Skeletal muscle tissue (tissue), 4 donors: ENCODE data around the gene GYS2. TPM values are rescaled to one million over a fixed set of nuclear protein-coding genes. Genes with fewer than 3 reads are reported as not detected.
"Not testable (repeated sequence)": the region's sequence is repeated elsewhere in the genome, so short reads cannot be mapped to it uniquely, and the experiment has no call there.

Experiments
- H3K27ac ChIP-seq: one replicate; pipeline ENCODE4 v1.7.0; 2013; ENCODE audit warnings: mild to moderate bottlenecking, low read depth, low read length, inconsistent platforms
- H3K27me3 ChIP-seq, 3 donors: one replicate each; pipeline ENCODE4 v1.7.0; 2013; ENCODE audit warnings: low read length in 3 of 3; ENCODE audit not compliant: control insufficient read depth in 3 of 3, insufficient read depth in 3 of 3
- H3K36me3 ChIP-seq, 3 donors: one replicate each; pipeline ENCODE4 v1.7.0; 2013; ENCODE audit warnings: low read length in 3 of 3; ENCODE audit not compliant: control insufficient read depth in 3 of 3, insufficient read depth in 3 of 3
- H3K4me1 ChIP-seq, 3 donors: one replicate each; pipeline ENCODE4 v1.7.0; 2013; ENCODE audit warnings: low read length in 3 of 3, mild to moderate bottlenecking in 3 of 3; ENCODE audit not compliant: control insufficient read depth in 3 of 3, insufficient read depth in 3 of 3
- H3K4me3 ChIP-seq, 3 donors: one replicate each; pipeline ENCODE4 v1.7.0; 2013; ENCODE audit warnings: low read length in 3 of 3
- H3K9ac ChIP-seq, 3 donors: one replicate each; pipeline ENCODE4 v1.7.0; 2013; ENCODE audit warnings: low read length in 3 of 3, mild to moderate bottlenecking in 3 of 3, moderate library complexity in 2 of 3, low read depth in 1 of 3
- H3K9me3 ChIP-seq, 3 donors: one replicate each; pipeline ENCODE4 v1.7.0; 2013; ENCODE audit warnings: low read length in 3 of 3; ENCODE audit not compliant: control insufficient read depth in 3 of 3
- total RNA-seq: library from RNA; depleted of rRNA; stranded (reverse); fragments of >200 nt; gene quantifications from one replicate; pipeline ENCODE4 v1.2.3, GENCODE V29; 2014
- donor health status: Osteomylitis.

GYS2 gene
- total RNA-seq, result not detected

- Histone ChIP-seq H3K4me1 (no peaks in the 10 kb centered on the region), H3K27me3 (no peaks in the 10 kb centered on the region), H3K9ac (no peak within 1 kb of the TSS), H3K9me3 (no peaks in the 10 kb centered on the region), H3K27ac (no peak within 1 kb of the TSS), H3K36me3 (no peaks in the 10 kb centered on the region), H3K4me3 (no peak within 1 kb of the TSS)
Measured at GRCh38 chr12:21604245-21605101, at the start of gene GYS2. GYS2 (minus strand) TSS chr12:21604847; CDS start chr12:21604592, 255 bp downstream.

GRCh38 chr12:21651821-21652220 lies 47.2 kb upstream of the GYS2 start:
- Histone ChIP-seq H3K27ac (no peak overlapping the region), H3K4me3 (no peak overlapping the region), H3K9ac (no peak overlapping the region), H3K36me3 (peaks cover 9 to 20% (median 12%) of the 10 kb centered on the region in 3 donors), H3K27me3 (no peaks in the 10 kb centered on the region), H3K4me1 (peaks cover 0 to 4% (median 2%) of the 10 kb centered on the region in 3 donors), H3K9me3 (no peaks in the 10 kb centered on the region)

- H3K27me3 ChIP-seq, result no peaks in the 10 kb centered on the region
- no peak overlapping the region for H3K27ac ChIP-seq
- H3K4me1 ChIP-seq, result no peaks in the 10 kb centered on the region
- H3K4me3 ChIP-seq, result no peak overlapping the region
- no peaks in the 10 kb centered on the region for H3K9me3 ChIP-seq
- peaks cover 12 to 20% (median 12%) of the 10 kb centered on the region in 3 donors for H3K36me3 ChIP-seq
- no peak overlapping the region for H3K9ac ChIP-seq
Measured at GRCh38 chr12:21650997-21651396, 46.4 kb upstream of the GYS2 start.

- no peak overlapping the region for H3K4me3 ChIP-seq
- H3K36me3 ChIP-seq, result peaks cover 12 to 25% (median 21%) of the 10 kb centered on the region in 3 donors
- H3K9ac ChIP-seq, result no peak overlapping the region
- H3K9me3 ChIP-seq, result no peaks in the 10 kb centered on the region
- H3K4me1 ChIP-seq, result no peaks in the 10 kb centered on the region
- no peak overlapping the region for H3K27ac ChIP-seq
- no peaks in the 10 kb centered on the region for H3K27me3 ChIP-seq
Measured at GRCh38 chr12:21649034-21649433, 44.4 kb upstream of the GYS2 start.

GRCh38 chr12:21648378-21648777 lies 43.7 kb upstream of the GYS2 start:
- H3K9me3 ChIP-seq, result no peaks in the 10 kb centered on the region
- H3K4me3 ChIP-seq, result no peak overlapping the region
- no peak overlapping the region for H3K9ac ChIP-seq
- H3K4me1 ChIP-seq, result no peaks in the 10 kb centered on the region
- H3K27ac ChIP-seq, result no peak overlapping the region
- peaks cover 13 to 28% (median 25%) of the 10 kb centered on the region in 3 donors for H3K36me3 ChIP-seq
- no peaks in the 10 kb centered on the region for H3K27me3 ChIP-seq

GRCh38 chr12:21647179-21647578 lies 42.5 kb upstream of the GYS2 start:
- no peak overlapping the region for H3K27ac ChIP-seq
- no peaks in the 10 kb centered on the region for H3K4me1 ChIP-seq
- peaks cover 10 to 36% (median 25%) of the 10 kb centered on the region in 3 donors for H3K36me3 ChIP-seq
- no peaks in the 10 kb centered on the region for H3K27me3 ChIP-seq
- no peak overlapping the region for H3K9ac ChIP-seq
- H3K4me3 ChIP-seq, result no peak overlapping the region
- no peaks in the 10 kb centered on the region for H3K9me3 ChIP-seq

- not testable (repeated sequence) for H3K27me3 ChIP-seq, H3K4me3 ChIP-seq, H3K9me3 ChIP-seq, H3K9ac ChIP-seq, H3K27ac ChIP-seq, H3K4me1 ChIP-seq
- peaks cover 14 to 42% (median 22%) of the 10 kb centered on the region in 3 donors for H3K36me3 ChIP-seq
Measured at GRCh38 chr12:21645041-21645500, 40.4 kb upstream of the GYS2 start.

- H3K4me3 ChIP-seq, result no peak overlapping the region
- H3K9me3 ChIP-seq, result no peaks in the 10 kb centered on the region
- H3K36me3 ChIP-seq, result peaks cover 14 to 42% (median 22%) of the 10 kb centered on the region in 3 donors
- no peaks in the 10 kb centered on the region for H3K27me3 ChIP-seq
- H3K4me1 ChIP-seq, result no peaks in the 10 kb centered on the region
- no peak overlapping the region for H3K9ac ChIP-seq
- H3K27ac ChIP-seq, result no peak overlapping the region
Measured at GRCh38 chr12:21644516-21644915, 39.9 kb upstream of the GYS2 start.

GRCh38 chr12:21643758-21644157 lies 39.1 kb upstream of the GYS2 start:
- Histone ChIP-seq H3K27ac (no peak overlapping the region), H3K4me1 (no peaks in the 10 kb centered on the region)

GRCh38 chr12:21642707-21643389 lies 38.2 kb upstream of the GYS2 start:
- Histone ChIP-seq H3K27ac (no peak overlapping the region), H3K9me3 (no peaks in the 10 kb centered on the region), H3K4me3 (no peak overlapping the region), H3K4me1 (no peaks in the 10 kb centered on the region), H3K9ac (no peak overlapping the region), H3K36me3 (peaks cover 14 to 42% (median 22%) of the 10 kb centered on the region in 3 donors), H3K27me3 (no peaks in the 10 kb centered on the region)

More at GRCh38 chr12:21643758-21644157, 39.1 kb upstream of the GYS2 start:
- Histone ChIP-seq H3K27me3 (no peaks in the 10 kb centered on the region), H3K9me3 (no peaks in the 10 kb centered on the region), H3K9ac (no peak overlapping the region), H3K36me3 (peaks cover 14 to 42% (median 22%) of the 10 kb centered on the region in 3 donors), H3K4me3 (no peak overlapping the region)
